Measurements from ENCODE around the gene PPP6R2. TPM values are rescaled to one million over a fixed set of nuclear protein-coding genes. Genes with fewer than 3 reads are reported as not detected.
"Not testable (repeated sequence)": the region's sequence is repeated elsewhere in the genome, so short reads cannot be mapped to it uniquely, and the experiment has no call there.

Gene PPP6R2
- polyA plus RNA-seq, 12 donors, result 23.5 to 43.1 (median 30.7) TPM; not detected in 1

GRCh38 chr22:50316114-50317065, 26.7 kb upstream of the PPP6R2 start:
- no peak for DNase-seq

GRCh38 chr22:50317178-50317577, 25.9 kb upstream of the PPP6R2 start:
- no peak for DNase-seq

GRCh38 chr22:50317674-50318073, 25.5 kb upstream of the PPP6R2 start:
- DNase-seq, result no peak

GRCh38 chr22:50318356-50318697, 24.8 kb upstream of the PPP6R2 start:
- no peak for DNase-seq

- no peak for DNase-seq
Observed at GRCh38 chr22:50318698-50319411, 24.3 kb upstream of the PPP6R2 start.

- DNase-seq, result no peak
Observed at GRCh38 chr22:50319503-50319951, 23.6 kb upstream of the PPP6R2 start.

GRCh38 chr22:50320116-50320515, 23.0 kb upstream of the PPP6R2 start:
- no peak for DNase-seq

GRCh38 chr22:50320671-50321325, 22.3 kb upstream of the PPP6R2 start:
- no peak for DNase-seq

- DNase-seq, result not testable (repeated sequence)
Observed at GRCh38 chr22:50322382-50323104, 20.6 kb upstream of the PPP6R2 start.

GRCh38 chr22:50323900-50324299, 19.2 kb upstream of the PPP6R2 start:
- no peak for DNase-seq

- no peak for DNase-seq
Observed at GRCh38 chr22:50325444-50326224, 17.5 kb upstream of the PPP6R2 start.

GRCh38 chr22:50326225-50326955, 16.7 kb upstream of the PPP6R2 start:
- no peak for DNase-seq

- peak; percentile 70 for DNase-seq
Observed at GRCh38 chr22:50326956-50327710, 16.0 kb upstream of the PPP6R2 start, which contains the start of gene DENND6B. Gene DENND6B (minus strand): TSS chr22:50327012. CDS start chr22:50326988, 24 bp downstream.

- DNase-seq, result no peak
Observed at GRCh38 chr22:50327711-50328019, 15.5 kb upstream of the PPP6R2 start.

GRCh38 chr22:50329236-50329635, 13.9 kb upstream of the PPP6R2 start:
- DNase-seq, result no peak

- DNase-seq, result not testable (repeated sequence)
Observed at GRCh38 chr22:50334433-50334832, 8.7 kb upstream of the PPP6R2 start.

- no peak for DNase-seq
Observed at GRCh38 chr22:50337262-50338041, 5.7 kb upstream of the PPP6R2 start.

GRCh38 chr22:50338042-50338573, 5.0 kb upstream of the PPP6R2 start:
- no peak for DNase-seq

All from muscle of arm (tissue), 12 donors.